MM.1S (cell line): ENCODE data around the gene COL28A1.

ENCODE experiments used
- CTCF ChIP-seq: fragments of 300-600 bp; sonication (generic); IDR thresholded peaks from 2 replicates; pipeline ENCODE4 v1.5.1; 2016; ENCODE audit warnings: antibody characterized with exemption, low read length, mixed read lengths
- EZH2 ChIP-seq: fragments of 300-600 bp; sonication (generic); optimal IDR thresholded peaks from 2 replicates; pipeline ENCODE3; 2017; ENCODE audit warnings: low read depth, mild to moderate bottlenecking, antibody characterized with exemption, low read length, mixed read lengths
- EZH2phosphoT487 ChIP-seq: fragments of 300-600 bp; sonication (generic); IDR thresholded peaks from 2 replicates; pipeline ENCODE4 v1.6.1; 2018; ENCODE audit warnings: antibody characterized with exemption, low read length

GRCh38 chr7:7499892-7500291 lies 35.8 kb downstream of the COL28A1 start:
- TF ChIP-seq CTCF (no peak), EZH2phosphoT487 (no peak), EZH2 (no peak)
